NCI-H128 (cell line): ENCODE results near the gene SLC36A4.
"Not testable (repeated sequence)": the region's sequence is repeated elsewhere in the genome, so short reads cannot be mapped to it uniquely, and the experiment has no call there.

ENCODE experiments used
- DNase-seq: peaks from one replicate; lab custom pipeline; 2025; ENCODE audit not compliant: unreplicated experiment; lab: John Stamatoyannopoulos, UW

Gene SLC36A4

DNA sequence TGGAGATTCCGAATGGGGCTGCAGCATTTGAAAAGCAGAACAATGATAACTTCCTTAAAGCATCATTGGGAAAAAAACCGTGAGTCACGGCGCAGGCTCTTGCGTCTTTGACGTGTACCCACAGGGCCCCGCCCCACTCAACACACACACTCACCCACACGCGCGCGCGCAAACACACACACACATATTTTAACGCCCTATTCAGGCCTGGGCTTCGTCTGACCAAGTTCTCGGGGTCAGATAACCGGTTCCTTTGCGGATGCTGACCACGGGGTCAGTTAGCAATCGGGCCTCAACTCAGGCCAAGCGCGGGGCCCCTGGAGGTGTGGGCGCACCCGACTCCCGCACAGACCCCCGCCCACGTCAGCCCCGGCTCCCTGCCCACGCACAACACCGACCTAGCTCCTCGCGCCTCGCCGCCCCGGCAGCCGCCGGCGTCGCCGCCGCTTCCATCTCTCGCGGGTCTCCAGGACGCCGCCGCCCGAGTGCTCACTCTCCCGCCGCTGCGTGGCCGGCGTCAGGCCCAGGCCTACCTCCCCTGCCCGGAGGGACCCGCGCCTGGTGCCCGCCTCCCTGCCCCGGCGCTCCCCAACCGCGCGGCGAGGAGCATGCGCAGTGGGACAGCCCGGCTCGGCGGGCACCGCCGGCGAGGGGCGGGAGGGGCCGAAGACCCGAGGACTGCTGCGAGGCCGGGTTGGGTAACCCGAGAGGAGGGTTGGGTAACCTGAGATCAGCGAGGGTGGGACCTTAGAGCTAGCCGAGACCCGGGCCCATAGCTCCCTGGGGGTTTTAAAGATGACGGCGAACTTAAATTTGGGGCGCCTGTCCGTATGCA, at the start of gene SLC36A4:
TSS of gene SLC36A4 (minus strand) at position 612 of the 835 bp plus-strand sequence. CDS start at position 453, 159 bp downstream.
- DNase-seq = peak; percentile 82

DNA sequence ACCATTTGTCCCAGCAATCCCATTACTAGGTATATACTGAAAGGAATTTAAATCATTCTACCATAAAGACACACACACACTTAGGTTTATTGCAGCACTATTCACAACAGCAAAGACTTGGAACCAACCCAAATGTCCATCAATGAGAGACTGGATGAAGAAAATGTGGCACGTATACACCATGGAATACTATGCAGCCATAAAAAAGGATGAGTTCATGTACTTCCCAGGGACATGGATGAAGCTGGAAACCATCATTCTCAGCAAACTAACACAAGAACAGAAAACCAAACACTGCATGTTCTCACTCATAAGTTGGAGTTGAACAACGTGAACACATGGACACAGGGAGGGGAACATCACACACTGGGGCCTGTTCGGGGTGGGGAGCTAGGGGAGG, 49.0 kb upstream of the SLC36A4 start:
- not testable (repeated sequence) for DNase-seq

- no peak for DNase-seq
Observed at GRCh38 chr11:93244018-93244417, 46.2 kb upstream of the SLC36A4 start.

- no peak for DNase-seq
Observed at GRCh38 chr11:93239966-93240365, 42.2 kb upstream of the SLC36A4 start.

GRCh38 chr11:93238956-93239355, 41.2 kb upstream of the SLC36A4 start:
- DNase-seq = no peak

DNA sequence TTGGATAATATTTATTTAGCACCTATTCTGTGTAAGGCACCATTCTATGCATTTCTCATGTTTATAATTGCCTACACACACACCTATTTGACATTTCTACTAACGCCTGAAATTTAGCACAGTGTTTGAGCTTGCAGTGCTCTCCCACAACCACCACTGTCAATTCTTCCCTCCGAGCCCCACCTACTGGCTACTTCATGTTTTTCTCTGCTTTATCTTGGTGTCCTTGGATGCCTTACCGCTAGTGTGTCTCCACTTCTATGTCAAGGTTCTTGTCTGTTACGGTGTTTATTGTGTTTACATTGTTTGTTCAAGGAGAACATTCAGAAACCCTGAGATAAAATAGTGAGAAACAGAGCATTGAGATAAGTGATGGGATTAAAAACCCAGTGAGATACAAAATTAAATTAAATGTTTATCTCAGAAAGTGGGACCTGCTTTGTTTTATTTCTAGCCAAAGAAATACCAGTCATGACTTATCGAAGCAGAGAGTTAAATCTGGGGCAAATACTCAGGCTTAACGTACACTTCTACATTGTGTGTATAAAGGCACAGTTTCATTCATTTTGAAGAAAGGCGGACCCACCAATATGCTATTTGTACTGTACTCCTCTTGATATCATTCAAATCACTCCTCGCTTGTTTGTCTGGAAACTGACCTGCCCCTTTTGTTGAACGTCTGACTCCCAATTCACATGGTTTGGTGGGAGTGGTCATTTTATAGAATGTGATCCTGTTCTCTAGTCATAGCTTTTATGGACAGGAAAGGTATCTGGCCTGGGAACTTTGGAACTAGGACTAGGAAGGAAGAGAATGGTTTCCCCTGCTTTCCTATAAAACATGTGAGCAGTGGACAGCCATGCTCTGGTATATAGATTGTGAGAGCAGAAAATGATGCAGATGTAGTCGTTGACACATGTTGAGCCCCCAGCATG, 39.2 kb upstream of the SLC36A4 start:
- no peak for DNase-seq

- DNase-seq = peak; percentile 79
Observed at GRCh38 chr11:93234602-93235207, 36.9 kb upstream of the SLC36A4 start.

- DNase-seq = no peak
Observed at GRCh38 chr11:93229876-93230275, 32.1 kb upstream of the SLC36A4 start.

DNA sequence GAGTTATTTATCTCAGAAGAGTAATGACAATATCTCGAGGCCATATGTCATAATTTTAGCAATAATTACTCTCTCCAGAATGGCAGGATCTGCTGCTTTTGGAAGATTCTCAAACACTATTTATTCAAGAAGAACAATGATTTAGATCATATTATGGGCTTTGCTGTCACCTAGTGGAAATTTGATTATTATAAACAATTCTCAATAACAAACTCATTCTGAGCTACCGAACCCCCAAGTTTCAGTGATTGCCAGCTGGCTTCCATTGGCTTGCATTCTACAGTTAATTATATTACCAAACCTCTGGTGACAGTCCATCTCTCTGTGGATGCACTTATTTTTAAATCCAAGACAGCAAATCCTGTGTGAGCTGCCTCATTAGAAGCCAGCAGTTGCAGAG, 27.9 kb upstream of the SLC36A4 start:
- no peak for DNase-seq

GRCh38 chr11:93221539-93221938, 23.7 kb upstream of the SLC36A4 start:
- DNase-seq = peak; percentile 34

DNA sequence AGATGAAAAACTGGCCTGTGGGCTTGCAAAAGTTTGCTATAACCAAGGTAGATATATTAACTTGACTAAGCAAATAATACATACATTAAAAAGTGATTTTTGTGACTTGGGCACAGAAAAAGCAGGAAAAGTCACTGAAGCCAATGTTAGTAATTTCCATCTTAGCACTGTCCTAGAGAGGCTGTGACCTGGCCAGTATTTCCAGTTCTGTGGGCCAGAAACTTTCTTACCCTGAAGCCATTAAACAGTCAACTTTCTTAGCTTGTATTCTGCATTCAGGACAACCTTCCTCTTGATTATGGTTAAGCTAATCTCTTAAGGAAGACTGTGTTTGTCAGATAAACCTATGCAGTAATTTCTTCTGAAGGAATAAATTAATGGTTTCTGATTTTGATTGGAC, 22.3 kb upstream of the SLC36A4 start:
- no peak for DNase-seq

GRCh38 chr11:93219440-93219839, 21.6 kb upstream of the SLC36A4 start:
- no peak for DNase-seq

DNA sequence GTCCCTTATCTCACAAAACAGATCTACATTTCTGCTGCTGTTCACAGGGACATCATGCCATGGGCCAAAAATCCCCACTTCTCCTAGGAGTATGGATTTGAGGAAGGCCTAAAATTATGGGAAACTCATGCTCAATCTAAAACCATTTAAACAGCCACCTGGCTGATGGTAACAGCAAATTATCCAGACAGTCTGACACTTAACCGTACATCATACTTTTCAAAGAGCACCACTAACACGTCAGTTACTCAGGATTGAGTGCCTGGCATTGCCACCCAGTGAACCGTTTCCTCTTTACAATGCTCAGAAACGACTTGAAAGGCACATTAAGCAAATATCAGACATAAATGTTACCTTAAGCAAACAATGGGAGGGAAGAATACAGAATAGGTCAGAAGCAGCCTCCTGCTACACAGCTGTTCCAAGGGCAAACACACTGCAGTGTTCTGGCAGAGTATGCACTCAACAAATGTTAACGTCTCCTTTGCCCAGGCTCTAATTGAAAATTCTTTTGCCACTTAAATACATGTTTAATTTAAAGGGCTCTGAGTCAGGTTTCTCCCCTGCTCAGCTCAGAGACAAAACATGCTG, 18.8 kb upstream of the SLC36A4 start:
- DNase-seq = peak; percentile 95

- DNase-seq = no peak
Observed at GRCh38 chr11:93213622-93214021, 15.8 kb upstream of the SLC36A4 start.

GRCh38 chr11:93212094-93212493, 14.3 kb upstream of the SLC36A4 start:
- DNase-seq = no peak

- no peak for DNase-seq
Observed at GRCh38 chr11:93209466-93209865, 11.7 kb upstream of the SLC36A4 start.

DNA sequence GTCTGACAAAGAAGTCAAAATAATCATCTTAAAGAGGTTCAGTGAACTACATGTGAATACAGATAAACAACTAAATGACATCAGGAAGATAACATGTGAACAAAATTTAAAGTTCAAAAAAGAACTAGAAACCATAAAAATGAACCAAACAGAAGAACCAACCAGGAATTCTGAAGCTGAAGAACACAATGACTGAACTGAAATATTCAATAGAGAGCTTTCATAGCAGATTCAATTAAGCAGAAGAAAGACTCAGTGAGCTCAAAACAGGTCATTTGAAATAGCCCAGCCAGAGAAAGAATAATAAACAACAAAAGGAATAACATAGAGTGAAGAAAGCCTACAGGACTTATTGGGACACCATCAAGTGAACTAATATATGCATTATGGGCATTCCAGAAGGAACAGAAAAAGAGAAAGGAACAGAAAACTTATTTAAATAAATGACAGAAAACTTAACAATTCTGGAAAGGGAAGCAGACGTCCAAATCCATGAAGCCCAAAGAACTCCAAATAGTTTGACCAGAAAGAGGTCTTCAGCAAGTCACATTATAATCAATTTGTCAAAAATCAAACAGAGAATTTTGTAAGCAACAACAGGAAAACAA, 11.0 kb upstream of the SLC36A4 start:
- no peak for DNase-seq

- no peak for DNase-seq
Observed at GRCh38 chr11:93199616-93200015, 1.8 kb upstream of the SLC36A4 start.

- DNase-seq = no peak
Observed at GRCh38 chr11:93198215-93198845, 539 bp upstream of the SLC36A4 start.

DNA sequence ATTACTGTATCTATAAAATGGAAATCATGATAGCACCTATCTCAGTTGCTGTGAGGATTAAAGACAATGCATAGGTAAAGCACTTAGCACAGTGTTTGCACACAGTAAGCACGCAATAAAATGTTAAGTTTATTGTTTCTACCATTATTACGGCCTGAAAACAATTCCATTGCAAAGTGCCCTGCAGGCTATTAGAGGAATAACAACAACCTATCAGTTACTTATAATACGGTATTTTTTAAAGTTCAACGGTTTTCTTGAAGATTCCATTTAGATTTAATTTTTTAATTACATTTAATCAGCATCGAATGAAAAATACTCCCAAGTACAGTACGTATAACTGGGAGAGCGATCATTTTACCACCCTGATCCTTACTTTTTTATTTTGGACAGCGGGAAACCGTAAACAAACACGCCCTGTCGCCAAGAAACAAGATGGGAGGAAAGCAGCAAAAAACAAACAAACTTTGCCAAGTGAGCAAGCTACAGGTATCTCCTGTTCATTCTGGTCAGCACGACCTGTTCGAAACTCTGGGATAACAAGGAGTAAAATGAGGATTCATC, 893 bp downstream of the SLC36A4 start:
- no peak for DNase-seq
